Neural cell (in vitro differentiated cells): Measurements from ENCODE around the gene HNRNPA2B1.

Source experiments
- EZH2 ChIP-seq: fragments of 200-600, 300-800 bp; shearing (Covaris generic), sonication (generic); IDR thresholded peaks from 2 replicates; pipeline ENCODE4 v1.6.1; 2014; ENCODE audit warnings: antibody characterized with exemption, low read length, borderline replicate concordance, mild to moderate bottlenecking; ENCODE audit not compliant: insufficient read depth, poor library complexity, severe bottlenecking
- POLR2AphosphoS5 ChIP-seq: IDR thresholded peaks from 2 replicates; pipeline ENCODE4 v1.6.1; 2012
- TF ChIP-seq, protein P1 (sequence below): fragments of 450-650 bp; IDR thresholded peaks from 2 replicates; pipeline ENCODE4 v1.5.1; 2014; ENCODE audit warnings: antibody characterized with exemption, mild to moderate bottlenecking, moderate library complexity; ENCODE audit not compliant: poor library complexity, severe bottlenecking
- TF ChIP-seq, protein P2 (sequence below): IDR thresholded peaks from 2 replicates; pipeline ENCODE4 v1.6.1; 2012; ENCODE audit warnings: borderline replicate concordance

- TF ChIP-seq POLR2AphosphoS5 (no peak), EZH2 (no peak)
- TF ChIP-seq, protein P1, sequence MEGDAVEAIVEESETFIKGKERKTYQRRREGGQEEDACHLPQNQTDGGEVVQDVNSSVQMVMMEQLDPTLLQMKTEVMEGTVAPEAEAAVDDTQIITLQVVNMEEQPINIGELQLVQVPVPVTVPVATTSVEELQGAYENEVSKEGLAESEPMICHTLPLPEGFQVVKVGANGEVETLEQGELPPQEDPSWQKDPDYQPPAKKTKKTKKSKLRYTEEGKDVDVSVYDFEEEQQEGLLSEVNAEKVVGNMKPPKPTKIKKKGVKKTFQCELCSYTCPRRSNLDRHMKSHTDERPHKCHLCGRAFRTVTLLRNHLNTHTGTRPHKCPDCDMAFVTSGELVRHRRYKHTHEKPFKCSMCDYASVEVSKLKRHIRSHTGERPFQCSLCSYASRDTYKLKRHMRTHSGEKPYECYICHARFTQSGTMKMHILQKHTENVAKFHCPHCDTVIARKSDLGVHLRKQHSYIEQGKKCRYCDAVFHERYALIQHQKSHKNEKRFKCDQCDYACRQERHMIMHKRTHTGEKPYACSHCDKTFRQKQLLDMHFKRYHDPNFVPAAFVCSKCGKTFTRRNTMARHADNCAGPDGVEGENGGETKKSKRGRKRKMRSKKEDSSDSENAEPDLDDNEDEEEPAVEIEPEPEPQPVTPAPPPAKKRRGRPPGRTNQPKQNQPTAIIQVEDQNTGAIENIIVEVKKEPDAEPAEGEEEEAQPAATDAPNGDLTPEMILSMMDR = no peak
- TF ChIP-seq, protein P2, sequence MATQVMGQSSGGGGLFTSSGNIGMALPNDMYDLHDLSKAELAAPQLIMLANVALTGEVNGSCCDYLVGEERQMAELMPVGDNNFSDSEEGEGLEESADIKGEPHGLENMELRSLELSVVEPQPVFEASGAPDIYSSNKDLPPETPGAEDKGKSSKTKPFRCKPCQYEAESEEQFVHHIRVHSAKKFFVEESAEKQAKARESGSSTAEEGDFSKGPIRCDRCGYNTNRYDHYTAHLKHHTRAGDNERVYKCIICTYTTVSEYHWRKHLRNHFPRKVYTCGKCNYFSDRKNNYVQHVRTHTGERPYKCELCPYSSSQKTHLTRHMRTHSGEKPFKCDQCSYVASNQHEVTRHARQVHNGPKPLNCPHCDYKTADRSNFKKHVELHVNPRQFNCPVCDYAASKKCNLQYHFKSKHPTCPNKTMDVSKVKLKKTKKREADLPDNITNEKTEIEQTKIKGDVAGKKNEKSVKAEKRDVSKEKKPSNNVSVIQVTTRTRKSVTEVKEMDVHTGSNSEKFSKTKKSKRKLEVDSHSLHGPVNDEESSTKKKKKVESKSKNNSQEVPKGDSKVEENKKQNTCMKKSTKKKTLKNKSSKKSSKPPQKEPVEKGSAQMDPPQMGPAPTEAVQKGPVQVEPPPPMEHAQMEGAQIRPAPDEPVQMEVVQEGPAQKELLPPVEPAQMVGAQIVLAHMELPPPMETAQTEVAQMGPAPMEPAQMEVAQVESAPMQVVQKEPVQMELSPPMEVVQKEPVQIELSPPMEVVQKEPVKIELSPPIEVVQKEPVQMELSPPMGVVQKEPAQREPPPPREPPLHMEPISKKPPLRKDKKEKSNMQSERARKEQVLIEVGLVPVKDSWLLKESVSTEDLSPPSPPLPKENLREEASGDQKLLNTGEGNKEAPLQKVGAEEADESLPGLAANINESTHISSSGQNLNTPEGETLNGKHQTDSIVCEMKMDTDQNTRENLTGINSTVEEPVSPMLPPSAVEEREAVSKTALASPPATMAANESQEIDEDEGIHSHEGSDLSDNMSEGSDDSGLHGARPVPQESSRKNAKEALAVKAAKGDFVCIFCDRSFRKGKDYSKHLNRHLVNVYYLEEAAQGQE = no peak
These were observed 29.9 kb downstream of the HNRNPA2B1 start for GRCh38 chr7:26170663-26171062.
